PFSK-1 (cell line): ENCODE measurements around the gene ARID5A.

Experiments used
- POLR2AphosphoS5 ChIP-seq: IDR thresholded peaks from 2 replicates; pipeline ENCODE4 v1.6.1; 2012; ENCODE audit warnings: low read depth, mild to moderate bottlenecking, control low read depth, low read length, moderate library complexity
- SIN3A ChIP-seq: IDR thresholded peaks from 2 replicates; pipeline ENCODE4 v1.6.1; 2012; ENCODE audit warnings: mild to moderate bottlenecking, low read length, moderate library complexity, borderline replicate concordance; ENCODE audit not compliant: insufficient read depth
- TF ChIP-seq, protein P1 (sequence below), 2 experiments: IDR thresholded peaks; 2 replicates each; pipeline versions ENCODE4 v1.6.1 to v1.8.0; 2011 to 2012; ENCODE audit warnings: low read depth in 2 of 2, low read length in 2 of 2, control low read depth in 1 of 2, inconsistent platforms in 1 of 2, mild to moderate bottlenecking in 1 of 2, moderate library complexity in 1 of 2; ENCODE audit not compliant: insufficient read depth in 1 of 2

DNA sequence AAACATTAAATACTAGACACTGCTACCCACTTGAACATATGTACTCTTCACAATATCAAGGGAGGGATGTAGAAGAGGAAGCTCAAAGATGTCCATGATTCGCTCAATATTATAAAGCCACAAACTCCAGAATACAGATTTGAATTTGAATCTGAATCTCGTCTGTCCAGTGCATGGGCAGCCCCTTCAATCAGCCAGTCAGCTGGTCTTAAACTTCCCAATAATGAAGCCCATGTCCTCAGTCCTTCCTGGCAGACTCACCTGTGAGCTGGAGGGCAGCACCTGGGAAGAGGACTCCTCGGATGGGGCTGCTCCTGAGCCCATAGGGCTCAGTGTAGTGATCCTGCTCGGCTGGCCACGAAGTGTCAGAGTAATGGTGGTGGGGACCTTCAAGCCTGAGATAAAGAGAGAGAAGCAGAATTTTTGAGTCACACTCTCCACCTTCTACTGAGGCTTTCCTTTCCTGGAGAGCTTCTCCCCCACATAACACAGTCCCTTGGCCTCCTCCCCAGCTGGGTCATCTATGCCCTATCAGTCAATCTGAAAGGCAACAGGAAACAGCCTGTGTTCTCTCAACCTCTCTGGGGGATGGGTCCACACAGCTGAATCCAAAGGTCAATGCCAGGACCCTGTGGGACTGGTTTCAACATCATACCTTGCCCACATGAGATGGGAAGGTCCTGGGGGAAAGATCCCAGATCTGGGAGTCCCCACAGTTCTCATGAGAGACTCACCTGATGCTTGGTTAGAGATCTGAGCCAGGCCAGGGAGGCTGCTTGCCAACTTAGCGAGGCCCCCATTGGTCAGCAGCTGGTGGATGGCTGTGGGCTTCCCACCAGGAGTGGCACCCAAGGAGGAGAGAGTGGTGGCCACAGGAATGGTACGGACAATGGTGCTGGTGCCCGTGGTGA, 65.1 kb downstream of the ARID5A start:
- TF ChIP-seq SIN3A: no peak
- no peak for TF ChIP-seq POLR2AphosphoS5
- TF ChIP-seq, protein P1, sequence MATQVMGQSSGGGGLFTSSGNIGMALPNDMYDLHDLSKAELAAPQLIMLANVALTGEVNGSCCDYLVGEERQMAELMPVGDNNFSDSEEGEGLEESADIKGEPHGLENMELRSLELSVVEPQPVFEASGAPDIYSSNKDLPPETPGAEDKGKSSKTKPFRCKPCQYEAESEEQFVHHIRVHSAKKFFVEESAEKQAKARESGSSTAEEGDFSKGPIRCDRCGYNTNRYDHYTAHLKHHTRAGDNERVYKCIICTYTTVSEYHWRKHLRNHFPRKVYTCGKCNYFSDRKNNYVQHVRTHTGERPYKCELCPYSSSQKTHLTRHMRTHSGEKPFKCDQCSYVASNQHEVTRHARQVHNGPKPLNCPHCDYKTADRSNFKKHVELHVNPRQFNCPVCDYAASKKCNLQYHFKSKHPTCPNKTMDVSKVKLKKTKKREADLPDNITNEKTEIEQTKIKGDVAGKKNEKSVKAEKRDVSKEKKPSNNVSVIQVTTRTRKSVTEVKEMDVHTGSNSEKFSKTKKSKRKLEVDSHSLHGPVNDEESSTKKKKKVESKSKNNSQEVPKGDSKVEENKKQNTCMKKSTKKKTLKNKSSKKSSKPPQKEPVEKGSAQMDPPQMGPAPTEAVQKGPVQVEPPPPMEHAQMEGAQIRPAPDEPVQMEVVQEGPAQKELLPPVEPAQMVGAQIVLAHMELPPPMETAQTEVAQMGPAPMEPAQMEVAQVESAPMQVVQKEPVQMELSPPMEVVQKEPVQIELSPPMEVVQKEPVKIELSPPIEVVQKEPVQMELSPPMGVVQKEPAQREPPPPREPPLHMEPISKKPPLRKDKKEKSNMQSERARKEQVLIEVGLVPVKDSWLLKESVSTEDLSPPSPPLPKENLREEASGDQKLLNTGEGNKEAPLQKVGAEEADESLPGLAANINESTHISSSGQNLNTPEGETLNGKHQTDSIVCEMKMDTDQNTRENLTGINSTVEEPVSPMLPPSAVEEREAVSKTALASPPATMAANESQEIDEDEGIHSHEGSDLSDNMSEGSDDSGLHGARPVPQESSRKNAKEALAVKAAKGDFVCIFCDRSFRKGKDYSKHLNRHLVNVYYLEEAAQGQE (IDR thresholded peaks at IDR 0.05; ENCODE audit: insufficient read depth in 1 of 2, low read depth in 2 of 2, low read length in 2 of 2): no peak
